HG03135 (cell line): ENCODE measurements around the gene MED25.

ENCODE experiments used
- ATAC-seq: cut with Tn5 transposase; IDR thresholded peaks from one replicate; pipeline ENCODE4 v1.9.1; 2021; ENCODE audit warnings: mild to moderate bottlenecking, moderate library complexity; ENCODE audit not compliant: unreplicated experiment

MED25 gene

GRCh38 chr19:49855676-49856573 is 37.8 kb downstream of the MED25 start:
- ATAC-seq, result no peak

- ATAC-seq, result no peak
Observed at GRCh38 chr19:49856574-49857021, 38.5 kb downstream of the MED25 start.

- ATAC-seq, result no peak
Observed at GRCh38 chr19:49857061-49857837, 39.2 kb downstream of the MED25 start.

- ATAC-seq, result no peak
Observed at GRCh38 chr19:49857838-49858087, 39.7 kb downstream of the MED25 start.

- no peak for ATAC-seq
Observed at GRCh38 chr19:49858088-49858985, 40.2 kb downstream of the MED25 start.

GRCh38 chr19:49859682-49860335 is 41.7 kb downstream of the MED25 start:
- no peak for ATAC-seq

- no peak for ATAC-seq
Observed at GRCh38 chr19:49860336-49861102, 42.4 kb downstream of the MED25 start.

- ATAC-seq, result no peak
Observed at GRCh38 chr19:49861107-49861506, 43.0 kb downstream of the MED25 start.

- no peak for ATAC-seq
Observed at GRCh38 chr19:49861541-49862378, 43.7 kb downstream of the MED25 start.

- ATAC-seq, result no peak
Observed at GRCh38 chr19:49862391-49863253, 44.5 kb downstream of the MED25 start.

- ATAC-seq, result no peak
Observed at GRCh38 chr19:49863254-49863934, 45.3 kb downstream of the MED25 start.

- ATAC-seq, result no peak
Observed at GRCh38 chr19:49863935-49864320, 45.8 kb downstream of the MED25 start.

GRCh38 chr19:49864890-49865289 is 46.8 kb downstream of the MED25 start:
- ATAC-seq, result no peak

GRCh38 chr19:49866933-49867782 is 49.1 kb downstream of the MED25 start, which contains the start of gene PNKP:
Gene PNKP (minus strand): TSS chr19:49867576. CDS start chr19:49867204, 372 bp downstream.
- peak; percentile 39 for ATAC-seq

- peak; percentile 3 for ATAC-seq
Observed at GRCh38 chr19:49869009-49869483, 51.0 kb downstream of the MED25 start.
